Putamen (tissue), 1 donor: ENCODE results near the gene RHOB.
A peak's percentile ranks its signal among the peaks of the same experiment; 100 is the strongest.
"Not testable (repeated sequence)": the region's sequence is repeated elsewhere in the genome, so short reads cannot be mapped to it uniquely, and the experiment has no call there.

Source experiments
- DNase-seq: peaks from one replicate; pipeline ENCODE4 v3.0.0-alpha.2; 2016; ENCODE audit warnings: low spot score

The RHOB gene

DNA sequence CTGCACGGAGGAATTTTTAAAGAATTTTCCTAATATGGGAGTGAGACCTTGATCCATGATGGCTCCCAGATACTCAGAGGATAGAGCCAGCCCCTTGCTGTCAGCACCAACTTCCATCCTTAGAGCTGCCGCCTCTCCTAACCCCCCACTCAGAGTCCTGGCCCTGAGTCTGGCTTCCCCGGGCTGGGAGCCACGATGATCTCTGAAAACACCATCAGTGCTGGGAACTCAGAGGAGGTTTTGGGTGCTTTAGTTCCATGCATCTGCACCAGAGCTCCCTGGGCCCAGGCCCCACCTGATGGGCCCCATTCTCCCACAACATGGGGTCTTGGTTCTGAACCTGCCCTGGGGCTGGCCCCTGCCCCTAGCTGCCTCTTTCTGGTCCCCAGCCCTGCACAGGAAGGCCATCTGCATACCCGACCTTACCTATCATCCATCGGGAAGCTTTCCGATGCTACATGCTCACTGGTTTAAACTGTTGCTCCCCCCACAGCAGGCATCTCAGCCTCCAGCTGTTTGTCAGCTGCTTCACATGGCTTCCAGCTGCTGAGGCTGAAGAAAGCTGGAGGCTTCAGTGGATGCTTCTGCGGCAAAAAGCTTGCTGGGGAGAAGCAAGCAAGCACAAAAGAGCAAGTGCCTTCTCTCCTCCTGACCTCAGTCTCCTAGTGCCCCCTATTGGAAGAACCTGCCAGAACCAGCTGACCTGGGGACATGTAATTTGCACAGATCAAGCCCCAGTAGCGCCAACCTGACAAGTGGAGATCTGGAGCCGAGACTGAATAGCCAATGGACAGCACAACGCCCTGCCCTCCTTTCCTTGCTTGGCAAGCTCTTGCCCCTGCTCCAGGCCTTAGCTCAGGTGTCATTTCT is 24.2 kb upstream of the RHOB start:
- DNase-seq: peak; percentile 25

GRCh38 chr2:20423359-20423758 is 23.5 kb upstream of the RHOB start:
- DNase-seq: no peak

DNA sequence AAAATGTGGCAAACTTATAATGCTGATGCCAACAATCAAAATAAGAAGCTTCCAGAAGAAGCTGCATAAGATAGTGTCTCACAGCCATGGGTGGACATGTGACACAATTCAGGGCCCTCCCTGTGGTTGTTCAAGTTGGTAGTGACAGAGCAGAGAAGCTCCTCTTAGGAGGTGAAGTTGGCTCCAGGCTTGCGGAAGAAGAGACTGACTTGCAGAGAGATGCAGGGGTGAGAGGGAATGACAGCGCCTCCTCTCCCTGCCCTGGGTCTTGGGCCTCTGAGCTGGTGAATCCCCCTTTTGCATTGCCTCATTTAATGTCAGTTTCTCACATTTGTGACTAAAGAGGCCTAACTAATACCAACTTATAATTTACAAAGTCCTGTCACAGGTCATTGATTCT is 23.0 kb upstream of the RHOB start:
- no peak for DNase-seq

- peak; percentile 52 for DNase-seq
These were observed 22.3 kb upstream of the RHOB start for GRCh38 chr2:20424300-20425290.

DNA sequence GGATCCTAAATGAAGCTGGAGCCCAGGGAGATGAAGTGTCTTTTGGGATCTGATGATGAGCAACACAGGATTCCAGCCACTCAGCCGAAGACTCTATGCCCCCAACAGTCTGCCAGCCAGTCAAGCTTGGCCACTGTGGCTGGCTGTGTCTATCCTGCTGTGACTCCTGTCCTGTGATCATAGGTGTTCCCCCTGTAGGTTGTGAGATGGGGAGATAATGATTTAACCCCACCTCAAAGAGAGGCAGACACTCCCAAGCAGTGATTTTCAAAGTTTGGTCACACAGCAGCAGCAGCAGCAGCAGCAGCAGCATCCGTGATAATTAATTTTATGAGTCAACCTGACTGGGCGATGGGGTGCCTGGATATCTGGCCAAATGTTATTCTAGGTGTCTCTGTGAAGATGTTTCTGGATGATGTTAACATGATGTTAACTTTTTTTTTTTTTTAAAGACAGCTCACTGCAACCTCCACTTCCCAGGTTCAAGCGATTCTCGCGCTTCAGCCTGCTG is 21.4 kb upstream of the RHOB start:
- no peak for DNase-seq

GRCh38 chr2:20425884-20426283 is 21.0 kb upstream of the RHOB start:
- no peak for DNase-seq

- no peak for DNase-seq
These were observed 18.8 kb upstream of the RHOB start for GRCh38 chr2:20427931-20428526.

DNA sequence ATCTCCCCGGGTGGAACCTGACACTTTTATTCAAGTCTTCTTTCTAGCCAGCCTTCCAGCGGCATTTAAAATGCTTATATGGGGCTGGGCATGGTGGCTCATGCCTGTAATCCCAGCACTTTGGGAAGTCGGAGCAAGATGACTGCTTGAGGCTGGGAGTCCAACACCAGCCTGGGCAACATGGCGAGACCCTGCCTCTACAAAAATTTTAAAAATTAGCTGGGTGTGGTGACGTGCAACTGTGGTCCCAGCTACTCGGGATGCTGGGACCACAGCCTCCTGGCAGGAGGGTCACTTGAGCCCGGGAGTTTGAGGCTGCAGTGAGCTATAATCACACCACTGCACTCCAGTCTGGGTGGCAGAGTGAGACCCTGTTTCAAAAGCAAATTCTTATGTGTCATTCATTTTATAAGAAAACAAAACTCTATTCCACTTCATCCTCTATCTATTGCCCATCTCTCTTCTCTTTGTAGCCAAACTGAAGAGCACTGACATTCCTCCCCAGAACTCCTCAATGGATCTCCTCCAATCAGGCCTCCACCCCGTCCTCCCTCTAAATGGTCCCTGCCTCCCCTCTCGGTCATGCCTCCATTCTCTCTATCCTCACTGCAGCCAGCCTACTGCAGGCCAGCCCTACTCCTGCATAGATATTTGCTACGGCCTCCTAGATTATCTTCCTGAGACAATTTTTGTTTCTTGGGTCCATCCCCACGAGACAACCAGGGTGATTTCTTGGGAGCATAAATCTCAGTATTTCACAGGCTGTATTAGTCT is 18.0 kb upstream of the RHOB start:
- DNase-seq: no peak

GRCh38 chr2:20429528-20429927 is 17.3 kb upstream of the RHOB start:
- DNase-seq: no peak

DNA sequence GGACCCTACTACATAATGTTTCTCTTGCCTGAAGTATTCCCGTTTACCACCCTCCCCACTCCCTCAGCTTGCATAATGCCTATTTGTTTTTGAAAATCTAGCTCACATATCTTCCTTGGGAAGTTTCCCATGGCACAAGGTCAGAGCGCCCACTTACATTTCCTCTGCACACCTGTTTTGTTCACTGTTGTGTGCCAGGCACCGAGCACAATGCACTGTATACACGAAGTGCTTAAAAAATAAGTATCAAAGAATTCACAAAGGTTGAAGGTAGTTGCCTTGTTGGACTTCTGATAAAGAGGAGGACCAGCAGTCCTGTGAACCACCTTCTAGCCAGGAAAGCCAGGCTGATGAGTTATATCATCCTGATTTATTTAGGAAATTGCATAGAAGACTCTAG is 16.8 kb upstream of the RHOB start:
- no peak for DNase-seq

- DNase-seq: no peak
These were observed 16.2 kb upstream of the RHOB start for GRCh38 chr2:20430461-20431300.

DNA sequence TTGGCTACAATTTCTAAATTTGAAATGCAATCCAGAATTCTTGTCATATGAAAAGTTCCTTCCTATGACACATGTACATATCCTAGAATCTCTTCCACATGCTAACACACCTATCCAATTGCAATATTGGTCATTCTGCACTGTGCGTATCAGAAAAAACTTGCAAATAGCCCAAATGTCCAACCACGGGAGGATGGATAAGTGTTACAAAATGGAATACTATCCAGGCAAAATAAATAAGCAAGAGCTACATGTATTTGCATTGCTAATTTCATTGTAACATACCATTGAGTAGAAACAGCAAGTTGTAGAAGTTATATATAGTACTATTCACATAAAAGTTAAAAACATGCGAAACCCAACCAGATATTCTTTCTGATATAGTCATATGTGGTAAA is 15.6 kb upstream of the RHOB start:
- DNase-seq: no peak

DNA sequence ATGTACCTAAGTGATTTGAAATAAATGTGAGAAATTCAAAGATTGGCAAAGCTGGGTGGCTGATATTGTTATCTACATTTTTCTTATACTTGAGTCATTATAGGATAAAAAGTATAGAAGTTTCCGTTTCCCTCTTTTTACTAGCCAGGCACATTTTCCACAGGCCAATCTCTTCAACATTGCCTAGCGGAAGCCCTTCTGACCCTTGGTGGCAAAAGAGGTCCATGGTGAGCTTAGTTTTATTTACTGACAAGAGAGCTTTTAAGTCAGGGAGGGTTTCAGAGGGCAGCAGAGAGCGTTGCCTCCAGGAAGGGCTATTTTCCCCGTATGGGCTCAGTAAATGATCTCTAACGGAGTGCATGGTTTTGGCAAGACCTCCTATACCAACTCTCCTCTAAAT is 15.1 kb upstream of the RHOB start:
- DNase-seq: no peak

- DNase-seq: no peak
These were observed 14.2 kb upstream of the RHOB start for GRCh38 chr2:20432714-20433113.

GRCh38 chr2:20433249-20433648 is 13.6 kb upstream of the RHOB start:
- no peak for DNase-seq

DNA sequence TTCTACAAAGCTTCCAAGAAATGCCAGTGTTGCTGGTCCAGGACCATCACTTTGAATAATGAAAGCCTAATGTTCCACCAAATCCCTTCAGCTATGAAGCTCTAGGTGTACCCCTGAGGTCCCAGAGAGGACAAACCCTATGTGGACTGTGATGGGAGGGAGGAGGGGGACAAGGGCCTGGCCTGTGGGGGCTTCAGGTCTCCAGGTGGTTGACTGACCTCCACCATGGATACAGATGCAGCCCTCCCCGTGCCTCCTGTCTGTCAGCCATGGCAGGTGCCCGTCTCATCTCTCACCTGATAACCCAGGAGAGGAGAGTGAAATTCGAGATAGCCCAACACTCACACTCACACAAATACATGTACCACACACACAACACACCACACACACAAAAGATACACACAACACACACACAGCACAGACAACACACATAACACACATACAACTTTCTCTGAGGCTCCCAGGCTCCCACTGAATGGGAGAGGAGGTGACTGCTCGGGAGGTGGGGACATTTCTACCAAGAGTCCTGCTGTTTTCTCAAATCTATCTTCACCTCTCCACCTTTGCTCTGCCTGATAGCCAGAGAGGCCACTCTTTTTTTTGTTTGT is 12.8 kb upstream of the RHOB start:
- no peak for DNase-seq

- no peak for DNase-seq
These were observed 12.1 kb upstream of the RHOB start for GRCh38 chr2:20434588-20435294.

- DNase-seq: not testable (repeated sequence)
These were observed 11.4 kb upstream of the RHOB start for GRCh38 chr2:20435456-20435855.

- DNase-seq: no peak
These were observed 10.0 kb upstream of the RHOB start for GRCh38 chr2:20436716-20437470.
